Fibroblast of lung (primary cell): ENCODE results near the gene PTPRU.

Experiments used
- EZH2 ChIP-seq: IDR thresholded peaks from 2 replicates; pipeline ENCODE4 v1.5.1; 2012; ENCODE audit warnings: low read length, control low read depth, mild to moderate bottlenecking; ENCODE audit errors: missing control alignments
- TF ChIP-seq, protein P1 (sequence below), 2 donors: IDR thresholded peaks in 1 of 2; conservative IDR thresholded peaks in 1 of 2; 1 replicate in 1 of 2; 2 replicates in 1 of 2; pipeline ENCODE4 v1.5.1; 2011 to 2012; ENCODE audit warnings: low read length in 2 of 2, control low read depth in 1 of 2, inconsistent platforms in 1 of 2, low read depth in 1 of 2, mild to moderate bottlenecking in 1 of 2

DNA sequence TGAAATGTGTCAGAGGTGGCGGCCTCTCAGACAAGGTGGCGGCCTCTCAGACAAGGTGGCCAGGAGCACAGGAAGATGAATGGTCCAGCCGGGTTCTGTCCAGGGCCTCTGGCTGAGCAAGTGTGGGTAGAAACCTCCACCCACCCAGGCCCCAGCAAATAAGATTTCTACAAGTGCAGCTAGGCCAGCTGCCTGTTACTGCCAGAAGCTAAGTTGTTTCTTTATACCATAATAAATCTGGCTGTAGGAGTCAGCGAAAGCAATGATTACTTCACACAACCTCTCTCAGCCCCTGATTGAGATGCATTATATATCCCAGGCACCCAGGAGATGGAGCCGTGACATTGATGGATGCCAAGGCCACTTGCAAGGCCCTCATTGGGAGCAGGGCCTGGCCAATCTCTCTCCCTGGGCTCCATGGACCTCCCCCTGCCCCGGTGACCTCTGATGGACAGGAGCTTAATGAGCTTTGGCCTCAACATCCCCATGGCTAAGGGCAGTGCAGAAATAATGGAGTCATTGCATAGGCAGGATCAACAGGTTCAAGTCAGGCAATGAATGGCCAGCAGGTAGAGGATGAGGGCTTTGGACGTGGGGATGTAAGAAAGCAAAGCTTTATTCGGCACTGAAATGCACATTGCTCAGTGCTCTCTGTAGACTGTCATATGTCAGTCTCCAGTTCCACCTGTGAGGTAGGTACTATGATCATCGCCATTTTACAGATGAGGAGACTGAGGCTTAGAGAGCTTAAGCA lies 92.9 kb downstream of the PTPRU start:
- no peak for TF ChIP-seq EZH2
- TF ChIP-seq, protein P1, sequence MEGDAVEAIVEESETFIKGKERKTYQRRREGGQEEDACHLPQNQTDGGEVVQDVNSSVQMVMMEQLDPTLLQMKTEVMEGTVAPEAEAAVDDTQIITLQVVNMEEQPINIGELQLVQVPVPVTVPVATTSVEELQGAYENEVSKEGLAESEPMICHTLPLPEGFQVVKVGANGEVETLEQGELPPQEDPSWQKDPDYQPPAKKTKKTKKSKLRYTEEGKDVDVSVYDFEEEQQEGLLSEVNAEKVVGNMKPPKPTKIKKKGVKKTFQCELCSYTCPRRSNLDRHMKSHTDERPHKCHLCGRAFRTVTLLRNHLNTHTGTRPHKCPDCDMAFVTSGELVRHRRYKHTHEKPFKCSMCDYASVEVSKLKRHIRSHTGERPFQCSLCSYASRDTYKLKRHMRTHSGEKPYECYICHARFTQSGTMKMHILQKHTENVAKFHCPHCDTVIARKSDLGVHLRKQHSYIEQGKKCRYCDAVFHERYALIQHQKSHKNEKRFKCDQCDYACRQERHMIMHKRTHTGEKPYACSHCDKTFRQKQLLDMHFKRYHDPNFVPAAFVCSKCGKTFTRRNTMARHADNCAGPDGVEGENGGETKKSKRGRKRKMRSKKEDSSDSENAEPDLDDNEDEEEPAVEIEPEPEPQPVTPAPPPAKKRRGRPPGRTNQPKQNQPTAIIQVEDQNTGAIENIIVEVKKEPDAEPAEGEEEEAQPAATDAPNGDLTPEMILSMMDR (conservative IDR thresholded peaks at IDR 0.05 in 1 of 2, IDR thresholded peaks at IDR 0.05 in 1 of 2; ENCODE audit: low read depth in 1 of 2, low read length in 2 of 2) = no peak
